ENCODE data around the gene ITK.

DNA sequence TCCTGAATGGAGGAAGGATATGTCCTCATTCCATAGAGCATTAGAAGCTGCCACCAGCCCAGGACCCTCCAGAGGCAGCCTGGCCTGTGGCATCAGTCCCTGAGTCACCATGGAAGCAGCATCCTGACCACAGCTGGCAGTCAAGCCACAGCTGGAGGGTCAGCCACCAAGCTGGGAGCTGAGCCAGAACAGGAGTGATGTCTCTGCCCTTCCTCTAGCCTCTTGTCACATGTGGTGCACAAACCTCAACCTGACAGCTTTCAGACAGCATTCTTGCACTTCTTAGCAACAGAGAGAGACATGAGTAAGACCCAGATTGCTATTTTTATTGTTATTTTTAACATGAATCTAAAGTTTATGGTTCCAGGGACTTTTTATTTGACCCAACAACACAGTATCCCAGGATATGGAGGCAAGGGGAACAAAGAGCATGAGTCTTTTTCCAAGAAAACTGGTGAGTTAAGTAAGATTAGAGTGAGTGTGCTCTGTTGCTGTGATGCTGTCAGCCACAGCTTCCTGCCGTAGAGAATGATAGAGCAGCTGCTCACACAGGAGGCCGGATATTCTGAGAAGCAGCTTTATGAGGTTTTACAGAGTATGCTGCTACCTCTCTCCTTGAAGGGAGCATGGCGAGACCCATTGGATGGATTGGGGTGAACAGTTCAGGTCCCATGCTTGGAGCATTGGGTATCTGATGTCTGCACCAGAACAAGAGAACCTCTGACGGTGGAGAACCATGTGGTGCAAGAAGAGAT lies 72.2 kb downstream of the ITK start:
- TF ChIP-seq, protein P1, sequence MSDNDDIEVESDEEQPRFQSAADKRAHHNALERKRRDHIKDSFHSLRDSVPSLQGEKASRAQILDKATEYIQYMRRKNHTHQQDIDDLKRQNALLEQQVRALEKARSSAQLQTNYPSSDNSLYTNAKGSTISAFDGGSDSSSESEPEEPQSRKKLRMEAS (IDR thresholded peaks at IDR 0.05): no peak
- TF ChIP-seq, protein P2, sequence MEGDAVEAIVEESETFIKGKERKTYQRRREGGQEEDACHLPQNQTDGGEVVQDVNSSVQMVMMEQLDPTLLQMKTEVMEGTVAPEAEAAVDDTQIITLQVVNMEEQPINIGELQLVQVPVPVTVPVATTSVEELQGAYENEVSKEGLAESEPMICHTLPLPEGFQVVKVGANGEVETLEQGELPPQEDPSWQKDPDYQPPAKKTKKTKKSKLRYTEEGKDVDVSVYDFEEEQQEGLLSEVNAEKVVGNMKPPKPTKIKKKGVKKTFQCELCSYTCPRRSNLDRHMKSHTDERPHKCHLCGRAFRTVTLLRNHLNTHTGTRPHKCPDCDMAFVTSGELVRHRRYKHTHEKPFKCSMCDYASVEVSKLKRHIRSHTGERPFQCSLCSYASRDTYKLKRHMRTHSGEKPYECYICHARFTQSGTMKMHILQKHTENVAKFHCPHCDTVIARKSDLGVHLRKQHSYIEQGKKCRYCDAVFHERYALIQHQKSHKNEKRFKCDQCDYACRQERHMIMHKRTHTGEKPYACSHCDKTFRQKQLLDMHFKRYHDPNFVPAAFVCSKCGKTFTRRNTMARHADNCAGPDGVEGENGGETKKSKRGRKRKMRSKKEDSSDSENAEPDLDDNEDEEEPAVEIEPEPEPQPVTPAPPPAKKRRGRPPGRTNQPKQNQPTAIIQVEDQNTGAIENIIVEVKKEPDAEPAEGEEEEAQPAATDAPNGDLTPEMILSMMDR (IDR thresholded peaks at IDR 0.05): no peak
- TF ChIP-seq NFE2L2 (conservative IDR thresholded peaks at IDR 0.05; ENCODE audit: low read length) (no peak), POLR2A (IDR thresholded peaks at IDR 0.05; ENCODE audit: low read length) (no peak), RFX5 (IDR thresholded peaks at IDR 0.05) (no peak), RCOR1 (IDR thresholded peaks at IDR 0.05; ENCODE audit: low read depth, low read length) (no peak), ZC3H11A (IDR thresholded peaks at IDR 0.05) (no peak), JUNB (IDR thresholded peaks at IDR 0.05) (no peak), EP300 (IDR thresholded peaks at IDR 0.05) (no peak), CBX8 (IDR thresholded peaks at IDR 0.05) (no peak), RARB (CRISPR knock-in tag; IDR thresholded peaks at IDR 0.05) (no peak), TP53 (CRISPR knock-in tag; IDR thresholded peaks at IDR 0.05) (no peak)
- TF ChIP-seq, protein P3, sequence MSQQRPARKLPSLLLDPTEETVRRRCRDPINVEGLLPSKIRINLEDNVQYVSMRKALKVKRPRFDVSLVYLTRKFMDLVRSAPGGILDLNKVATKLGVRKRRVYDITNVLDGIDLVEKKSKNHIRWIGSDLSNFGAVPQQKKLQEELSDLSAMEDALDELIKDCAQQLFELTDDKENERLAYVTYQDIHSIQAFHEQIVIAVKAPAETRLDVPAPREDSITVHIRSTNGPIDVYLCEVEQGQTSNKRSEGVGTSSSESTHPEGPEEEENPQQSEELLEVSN (IDR thresholded peaks at IDR 0.05; ENCODE audit: borderline replicate concordance, low read depth): no peak
- TF ChIP-seq, protein P4, sequence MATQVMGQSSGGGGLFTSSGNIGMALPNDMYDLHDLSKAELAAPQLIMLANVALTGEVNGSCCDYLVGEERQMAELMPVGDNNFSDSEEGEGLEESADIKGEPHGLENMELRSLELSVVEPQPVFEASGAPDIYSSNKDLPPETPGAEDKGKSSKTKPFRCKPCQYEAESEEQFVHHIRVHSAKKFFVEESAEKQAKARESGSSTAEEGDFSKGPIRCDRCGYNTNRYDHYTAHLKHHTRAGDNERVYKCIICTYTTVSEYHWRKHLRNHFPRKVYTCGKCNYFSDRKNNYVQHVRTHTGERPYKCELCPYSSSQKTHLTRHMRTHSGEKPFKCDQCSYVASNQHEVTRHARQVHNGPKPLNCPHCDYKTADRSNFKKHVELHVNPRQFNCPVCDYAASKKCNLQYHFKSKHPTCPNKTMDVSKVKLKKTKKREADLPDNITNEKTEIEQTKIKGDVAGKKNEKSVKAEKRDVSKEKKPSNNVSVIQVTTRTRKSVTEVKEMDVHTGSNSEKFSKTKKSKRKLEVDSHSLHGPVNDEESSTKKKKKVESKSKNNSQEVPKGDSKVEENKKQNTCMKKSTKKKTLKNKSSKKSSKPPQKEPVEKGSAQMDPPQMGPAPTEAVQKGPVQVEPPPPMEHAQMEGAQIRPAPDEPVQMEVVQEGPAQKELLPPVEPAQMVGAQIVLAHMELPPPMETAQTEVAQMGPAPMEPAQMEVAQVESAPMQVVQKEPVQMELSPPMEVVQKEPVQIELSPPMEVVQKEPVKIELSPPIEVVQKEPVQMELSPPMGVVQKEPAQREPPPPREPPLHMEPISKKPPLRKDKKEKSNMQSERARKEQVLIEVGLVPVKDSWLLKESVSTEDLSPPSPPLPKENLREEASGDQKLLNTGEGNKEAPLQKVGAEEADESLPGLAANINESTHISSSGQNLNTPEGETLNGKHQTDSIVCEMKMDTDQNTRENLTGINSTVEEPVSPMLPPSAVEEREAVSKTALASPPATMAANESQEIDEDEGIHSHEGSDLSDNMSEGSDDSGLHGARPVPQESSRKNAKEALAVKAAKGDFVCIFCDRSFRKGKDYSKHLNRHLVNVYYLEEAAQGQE (IDR thresholded peaks at IDR 0.05): no peak

Measured in A549 (cell line).